GM21825 (cell line): ENCODE results near the gene LCOR.
"Not testable (repeated sequence)": the region's sequence is repeated elsewhere in the genome, so short reads cannot be mapped to it uniquely, and the experiment has no call there.

Experiments used
- ATAC-seq: cut with Tn5 transposase; IDR thresholded peaks from one replicate; pipeline ENCODE4 v1.9.1; 2021; ENCODE audit warnings: mild to moderate bottlenecking, moderate library complexity; ENCODE audit not compliant: unreplicated experiment

Gene LCOR

GRCh38 chr10:97025613-97026242 lies 193.6 kb downstream of the LCOR start:
- no peak for ATAC-seq

DNA sequence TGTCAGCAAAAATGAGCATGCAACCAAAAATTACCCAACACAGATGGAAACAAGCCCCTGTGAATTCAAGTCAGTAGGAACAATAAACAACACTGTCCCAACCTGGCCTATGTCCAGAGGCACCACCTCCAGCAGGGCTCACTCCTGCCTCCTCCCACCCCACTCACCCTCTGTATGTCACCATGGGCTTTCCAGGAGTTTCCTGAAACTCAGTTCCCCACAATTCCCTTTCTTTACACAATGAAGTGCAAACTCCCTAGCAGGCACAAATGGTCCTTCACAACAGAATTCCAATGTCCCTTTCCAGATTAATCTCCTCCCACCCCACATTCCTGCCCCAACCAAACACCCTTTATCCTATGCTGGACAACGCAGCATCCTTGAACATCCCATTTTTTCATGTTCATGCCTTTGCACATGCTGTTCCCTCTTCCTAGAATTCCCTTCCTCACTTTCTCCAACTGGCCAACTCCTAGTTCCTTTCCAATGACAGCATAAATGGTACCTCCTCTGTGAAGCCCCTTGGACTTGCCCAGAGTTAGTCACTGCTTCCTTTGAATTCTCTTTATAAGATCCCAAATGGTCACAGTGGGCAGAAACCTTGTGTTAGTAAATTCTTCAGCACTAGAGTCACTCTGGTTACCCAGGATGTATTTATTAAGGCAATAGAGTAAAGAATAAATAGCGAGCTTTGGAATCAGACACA lies 196.2 kb downstream of the LCOR start:
- no peak for ATAC-seq

GRCh38 chr10:97028832-97029178 lies 196.7 kb downstream of the LCOR start:
- ATAC-seq: no peak

DNA sequence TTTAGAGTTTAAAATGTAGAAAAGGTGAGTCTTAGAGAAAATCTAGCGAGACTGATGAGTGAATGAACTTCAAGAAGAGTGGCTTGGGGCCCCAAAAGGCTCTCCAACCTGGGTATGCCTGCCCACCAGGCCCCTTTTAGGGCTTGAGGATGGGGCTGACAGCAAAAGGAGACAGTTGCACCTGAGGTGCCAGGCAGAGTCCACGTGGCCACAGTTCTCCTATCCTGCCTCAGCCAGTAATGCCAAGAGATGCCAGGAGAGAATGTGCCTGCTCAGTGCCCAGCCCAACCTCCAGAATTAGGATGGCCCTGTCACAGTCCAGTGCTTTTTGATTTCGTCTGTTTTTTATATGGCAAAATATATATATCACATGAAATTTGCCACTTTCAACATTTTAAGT lies 197.2 kb downstream of the LCOR start:
- no peak for ATAC-seq

DNA sequence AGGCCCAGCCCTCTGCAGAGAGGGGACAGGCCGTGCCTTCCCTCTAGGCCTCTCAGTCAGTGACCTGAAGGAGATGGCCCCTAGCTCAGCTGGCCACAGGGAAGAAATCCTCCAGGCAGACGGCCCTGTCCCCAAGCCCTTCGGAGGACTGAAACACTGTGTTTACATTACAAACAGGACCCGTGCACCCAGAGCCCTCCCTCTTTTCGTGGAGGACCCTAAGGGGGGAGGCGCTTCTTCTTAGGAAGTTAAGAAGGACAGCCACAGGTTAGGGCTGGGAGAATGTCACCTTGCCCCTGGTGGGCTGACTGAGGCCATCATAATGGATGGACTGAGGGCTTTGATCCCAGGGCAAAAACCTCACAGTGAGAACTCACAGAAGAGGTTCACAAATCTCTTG lies 198.8 kb downstream of the LCOR start:
- no peak for ATAC-seq

- ATAC-seq: no peak
Observed at GRCh38 chr10:97031459-97031858, 199.4 kb downstream of the LCOR start.

DNA sequence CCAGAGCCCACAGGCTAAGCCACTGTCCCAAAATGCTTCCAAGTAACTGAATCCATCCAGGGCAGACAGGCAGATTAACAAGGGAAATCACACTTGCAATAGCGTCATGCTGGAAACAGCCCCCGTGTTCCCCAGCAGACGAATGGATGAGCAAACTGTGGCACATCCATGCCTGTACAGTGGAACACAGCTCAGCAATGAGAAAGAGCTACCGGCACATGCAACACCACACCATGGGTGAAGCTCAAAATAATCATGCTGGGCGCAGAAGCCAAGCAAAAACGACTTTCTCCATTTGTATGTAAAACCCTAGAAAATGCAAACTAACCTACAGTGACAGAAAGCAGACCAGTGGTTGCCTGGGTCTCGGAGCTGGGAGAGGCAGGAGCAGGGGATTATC lies 200.5 kb downstream of the LCOR start:
- no peak for ATAC-seq

DNA sequence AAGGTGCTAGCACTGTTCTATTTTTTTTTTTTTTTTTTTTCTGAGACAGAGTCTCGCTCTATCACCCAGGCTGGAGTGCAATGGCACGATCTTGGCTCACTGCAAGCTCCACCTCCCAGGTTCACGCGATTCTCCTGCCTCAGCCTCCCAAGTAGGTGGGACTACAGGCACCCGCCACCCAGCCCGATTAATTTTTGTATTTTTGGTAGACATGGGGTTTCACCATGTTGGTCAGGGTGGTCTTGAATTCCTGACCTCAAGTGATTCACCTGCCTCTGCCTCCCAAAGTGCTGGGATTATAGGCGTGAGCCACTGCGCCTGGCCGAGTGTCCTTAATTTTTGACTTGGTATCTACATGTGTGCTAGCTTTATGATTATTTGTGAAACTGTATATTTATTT lies 201.7 kb downstream of the LCOR start:
- not testable (repeated sequence) for ATAC-seq

- ATAC-seq: no peak
Observed at GRCh38 chr10:97034301-97034700, 202.2 kb downstream of the LCOR start.

DNA sequence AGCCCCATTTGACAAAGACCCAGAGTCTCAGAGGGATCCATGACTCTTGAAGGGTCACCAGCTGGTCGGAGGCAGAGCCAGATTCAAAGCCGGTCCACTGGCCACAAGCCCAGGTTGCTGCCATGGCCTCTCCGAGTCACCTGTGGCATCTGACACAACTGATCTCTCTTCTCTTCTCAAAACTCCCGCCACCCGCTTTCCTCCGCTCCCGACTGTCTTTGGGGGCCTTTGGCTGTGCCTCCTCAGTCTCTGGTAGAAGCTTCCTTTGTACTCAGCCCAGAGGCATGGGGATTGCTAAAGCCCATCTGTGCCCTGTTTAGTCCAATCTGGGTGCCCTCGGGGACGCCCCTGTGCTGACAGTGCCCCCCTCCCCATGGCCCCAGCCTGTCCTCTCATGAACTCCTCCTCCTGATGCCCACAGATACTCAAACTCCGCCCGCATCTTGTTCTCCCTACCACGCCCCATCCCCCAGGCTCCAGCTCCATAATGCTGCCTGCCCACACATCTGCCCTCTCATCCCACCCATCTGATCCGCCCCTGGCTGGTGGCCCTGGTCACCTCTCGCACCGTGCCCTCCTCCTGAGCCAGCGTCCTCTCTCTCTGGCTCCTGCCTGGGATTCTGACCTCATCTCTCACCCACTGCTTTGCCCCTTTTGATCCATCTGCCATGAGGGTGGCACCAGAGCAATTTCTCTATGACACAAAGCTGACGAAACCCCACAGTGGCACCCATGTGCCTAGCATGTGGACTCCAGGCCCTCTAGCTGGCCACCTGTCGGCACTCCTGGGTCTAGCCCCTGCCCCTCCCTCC lies 203.1 kb downstream of the LCOR start:
- ATAC-seq: no peak

DNA sequence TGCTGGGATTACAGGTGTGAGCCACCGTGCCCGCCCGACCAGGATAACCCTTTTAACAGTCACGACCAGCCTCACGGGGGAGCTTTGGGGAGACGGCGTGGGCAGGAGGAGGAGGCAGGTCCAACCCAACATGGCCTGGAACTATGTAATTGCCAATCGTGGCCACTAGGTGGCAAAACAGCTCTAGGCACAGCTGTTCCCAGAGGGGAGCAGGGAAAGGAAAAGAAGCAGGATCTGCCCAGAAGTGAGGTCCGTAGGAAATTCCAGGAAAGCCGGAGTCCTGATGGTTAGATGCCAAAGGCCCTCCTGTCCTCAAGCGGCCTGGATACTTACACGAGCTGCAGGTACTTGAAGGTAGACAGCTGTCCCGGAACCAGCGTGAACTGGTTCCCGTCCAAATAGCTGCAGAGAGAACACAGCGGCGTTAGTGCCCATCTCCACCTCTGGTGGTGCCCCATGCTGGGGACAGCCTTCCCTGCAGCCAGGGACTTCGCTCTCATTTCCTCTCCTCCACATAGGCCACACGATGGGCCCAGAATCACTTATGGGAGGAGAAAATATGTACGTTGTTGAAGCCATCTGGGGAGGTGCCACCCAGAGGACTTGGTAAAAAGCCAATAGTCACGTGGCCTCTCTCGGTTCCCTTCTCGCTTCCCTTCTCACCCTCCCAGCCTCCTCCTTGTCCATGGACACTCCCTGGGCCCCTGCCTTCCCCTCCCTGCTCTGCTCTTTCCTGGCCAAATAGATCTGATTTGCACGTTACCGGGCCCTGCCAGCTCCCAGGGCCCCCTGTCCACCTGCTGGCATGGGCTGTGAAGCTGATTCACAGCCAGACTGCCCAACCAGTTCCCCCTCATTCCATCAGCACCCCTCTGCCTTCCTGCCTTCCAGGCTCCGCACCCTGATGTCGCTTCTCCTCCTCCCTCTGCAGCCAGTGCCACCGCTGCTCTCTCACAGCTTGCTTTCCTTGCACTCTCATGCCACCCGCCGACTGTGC lies 205.6 kb downstream of the LCOR start:
- ATAC-seq: peak; percentile 68

DNA sequence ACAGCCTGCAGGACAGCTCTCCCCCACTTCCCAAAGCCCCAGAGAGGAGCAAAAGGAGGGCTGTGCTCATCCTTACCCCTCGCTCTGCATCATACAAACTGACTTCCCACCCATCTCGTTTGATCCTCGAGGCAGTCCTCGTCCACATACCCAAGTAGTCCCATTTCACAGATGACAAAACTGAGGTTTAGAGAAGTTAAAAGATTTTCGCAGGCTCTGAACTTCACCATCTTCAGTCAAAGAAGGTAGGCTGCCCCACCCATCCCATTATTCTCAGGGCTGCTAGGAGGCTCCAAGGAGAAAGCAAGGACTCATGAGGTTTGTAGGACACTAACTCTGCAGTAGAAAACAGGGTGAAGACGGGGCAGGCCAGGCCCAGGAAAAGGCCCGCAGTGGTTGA lies 206.6 kb downstream of the LCOR start:
- no peak for ATAC-seq

DNA sequence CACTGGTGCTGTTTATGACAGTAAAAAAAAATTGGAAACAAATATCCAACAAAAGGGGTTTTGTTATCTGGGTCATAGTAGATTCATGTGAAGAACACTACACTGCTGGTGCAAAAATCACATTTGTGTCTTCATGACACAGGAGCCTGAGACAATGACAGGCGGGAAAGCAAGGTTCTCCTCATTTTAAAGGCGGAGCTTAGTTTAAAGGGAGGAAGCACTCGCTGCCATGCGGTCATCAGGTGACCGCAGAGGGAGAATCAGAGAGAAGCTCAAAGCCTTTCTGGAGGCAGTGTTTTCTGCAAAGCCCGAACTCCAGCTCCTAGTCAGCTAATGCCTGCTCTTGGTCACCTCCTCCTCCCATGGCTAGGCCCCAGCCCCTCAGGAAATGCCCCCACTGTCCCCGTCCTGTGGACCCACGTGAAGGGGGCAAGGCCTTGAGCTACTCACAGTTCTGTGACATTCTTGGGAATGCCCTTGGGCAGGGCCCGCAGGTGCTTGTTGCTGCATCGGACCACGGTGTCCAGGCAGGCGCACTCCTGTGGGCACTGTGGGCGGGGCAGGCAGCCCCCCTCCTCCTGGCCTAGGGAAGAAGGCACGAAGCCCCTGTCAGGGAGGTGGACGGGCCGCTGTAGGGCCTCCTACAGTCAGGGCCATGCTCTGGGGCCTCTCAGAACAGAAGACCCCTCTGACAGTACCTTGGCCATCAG lies 207.6 kb downstream of the LCOR start:
- ATAC-seq: no peak

DNA sequence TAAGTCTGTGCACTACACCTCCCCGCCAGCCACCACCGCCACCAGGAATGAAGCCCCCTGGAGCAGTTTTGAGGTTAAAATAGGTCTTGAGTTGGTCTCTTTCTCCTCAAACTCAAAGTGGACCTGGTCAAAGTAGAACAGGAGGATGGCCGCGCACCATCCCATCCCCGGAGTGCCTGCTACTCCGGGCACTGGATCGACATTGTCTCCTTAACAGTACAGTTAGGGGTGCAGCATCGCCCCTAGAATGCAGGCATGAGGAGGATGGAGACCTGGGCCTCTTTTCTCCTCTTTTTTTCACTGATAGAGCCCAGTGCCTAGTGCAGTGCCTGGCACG lies 208.1 kb downstream of the LCOR start:
- ATAC-seq: no peak

DNA sequence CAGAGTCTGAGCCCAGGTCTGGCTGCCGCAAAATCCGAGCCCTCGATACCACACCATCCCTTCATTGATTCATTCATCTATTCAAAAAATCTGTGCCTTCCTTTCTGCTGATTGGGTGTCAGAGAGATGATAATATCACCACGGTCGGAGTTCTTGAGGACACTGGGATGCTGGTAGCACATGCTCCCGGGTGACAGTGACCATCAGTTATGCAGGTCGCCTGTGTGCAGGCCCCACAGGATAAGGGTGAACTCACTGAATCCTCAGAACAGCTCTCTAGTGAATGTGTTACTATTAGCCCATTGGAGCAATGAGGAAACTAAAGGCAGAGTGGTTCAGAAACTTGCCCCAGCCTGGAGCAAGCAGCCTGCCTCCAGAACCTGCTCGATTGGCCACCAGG lies 208.6 kb downstream of the LCOR start:
- no peak for ATAC-seq

- ATAC-seq: no peak
Observed at GRCh38 chr10:97042081-97042480, 210.0 kb downstream of the LCOR start.

DNA sequence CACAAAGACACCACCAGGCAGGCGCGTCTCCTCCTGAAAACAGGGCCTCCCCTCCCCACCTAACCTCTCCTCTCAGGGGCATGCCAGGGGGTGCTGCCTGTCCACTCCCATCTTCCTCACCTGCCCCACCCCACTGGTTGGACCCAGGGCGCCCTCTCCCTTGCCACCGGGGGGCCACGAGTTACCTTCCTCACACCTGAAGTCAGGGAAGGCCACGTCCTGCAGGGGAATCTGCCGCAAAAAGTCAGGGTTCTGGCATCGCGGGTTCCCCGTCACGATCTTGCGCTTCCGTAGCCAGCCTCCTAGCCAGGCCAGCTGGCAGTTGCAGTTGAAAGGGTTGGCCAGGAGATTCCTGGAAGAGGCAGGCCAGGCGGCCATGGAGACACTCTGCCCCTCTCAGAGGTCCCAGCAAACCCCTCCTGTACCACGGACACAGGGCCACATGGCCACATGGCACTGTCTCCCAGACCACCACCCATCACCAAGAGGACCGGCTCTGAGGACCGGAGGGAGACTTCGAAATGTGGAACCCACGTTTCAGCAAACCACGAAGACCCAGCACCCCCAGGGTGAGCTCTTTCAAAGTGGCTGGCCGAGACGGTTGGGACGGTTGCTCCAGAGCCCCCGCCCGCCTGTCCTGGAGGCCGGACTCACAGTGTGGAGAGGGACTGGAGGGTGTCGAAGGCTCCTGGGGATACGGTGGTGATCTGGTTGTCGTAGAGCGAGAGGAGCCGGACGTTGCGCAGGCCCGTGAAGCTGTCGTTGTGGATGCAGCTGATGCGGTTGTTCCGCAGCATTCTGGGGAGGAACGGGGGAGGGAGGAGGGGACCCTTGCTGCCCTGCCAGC lies 210.8 kb downstream of the LCOR start:
- no peak for ATAC-seq

DNA sequence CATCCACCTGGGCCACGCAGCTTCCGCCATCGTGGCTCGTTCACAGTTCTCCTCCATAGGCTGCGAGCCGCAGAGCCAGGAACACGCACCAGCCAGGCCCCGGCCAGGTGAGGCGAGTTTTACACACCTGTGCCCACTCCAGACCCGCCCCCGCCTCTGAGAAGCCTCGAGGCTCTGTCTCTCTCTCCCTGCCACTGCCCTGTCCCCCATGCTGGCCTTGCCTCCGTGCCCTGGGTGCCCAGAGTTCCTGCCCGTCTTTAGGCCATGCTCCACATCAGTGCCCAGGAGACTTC lies 211.4 kb downstream of the LCOR start:
- no peak for ATAC-seq
